Kidney (tissue), 14 donors: ENCODE measurements around the gene CYB561. TPM values are rescaled to one million over a fixed set of nuclear protein-coding genes. Genes with fewer than 3 reads are reported as not detected.

ENCODE experiments used
- DNase-seq, 5 donors: peaks; one replicate each; pipeline ENCODE4 v3.0.0-alpha.2; 2013 to 2020
- FAIRE-seq: peaks from 2 replicates; lab custom pipeline; 2012; peaks lifted over from hg19 to GRCh38; lab: Jason Lieb, UNC
- H3K27ac ChIP-seq, 2 donors: one replicate each; pipeline ENCODE4 v1.7.0; 2013; ENCODE audit warnings: low read depth in 2 of 2, low read length in 2 of 2, inconsistent platforms in 1 of 2
- H3K27me3 ChIP-seq: one replicate; pipeline ENCODE4 v1.7.1; 2013; ENCODE audit warnings: low read length, inconsistent platforms; ENCODE audit not compliant: control insufficient read depth, insufficient read depth
- H3K36me3 ChIP-seq, 3 donors: one replicate each; pipeline versions ENCODE4 v1.7.0 to v1.7.1; 2013; ENCODE audit warnings: low read length in 3 of 3, control low read depth in 1 of 3, inconsistent platforms in 1 of 3; ENCODE audit not compliant: insufficient read depth in 3 of 3, control insufficient read depth in 2 of 3
- H3K4me1 ChIP-seq, 3 donors: one replicate each; pipeline versions ENCODE4 v1.7.0 to v1.7.1; 2013; ENCODE audit warnings: low read length in 3 of 3, inconsistent platforms in 1 of 3, low read depth in 1 of 3; ENCODE audit not compliant: control insufficient read depth in 2 of 3, insufficient read depth in 2 of 3
- H3K4me3 ChIP-seq, 3 donors: one replicate each; pipeline versions ENCODE4 v1.7.0 to v1.8.1; 2013; ENCODE audit warnings: low read length in 3 of 3, control low read depth in 1 of 3, inconsistent platforms in 1 of 3
- H3K9ac ChIP-seq, 3 donors: one replicate each; pipeline versions ENCODE4 v1.7.0 to v1.7.1; 2013; ENCODE audit warnings: low read length in 3 of 3, control low read depth in 1 of 3, inconsistent platforms in 1 of 3
- H3K9me3 ChIP-seq, 3 donors: one replicate each; pipeline versions ENCODE4 v1.7.0 to v1.7.1; 2013; ENCODE audit warnings: low read length in 3 of 3, control low read depth in 1 of 3, inconsistent platforms in 1 of 3; ENCODE audit not compliant: control insufficient read depth in 2 of 3, insufficient read depth in 1 of 3
- CTCF ChIP-seq: IDR thresholded peaks from 3 replicates; pipeline ENCODE4 v1.5.1; 2012; ENCODE audit warnings: mild to moderate bottlenecking, moderate library complexity, borderline replicate concordance; ENCODE audit not compliant: insufficient read depth; ENCODE audit errors: extremely low read depth
- intact Hi-C: fragments of 100-400 bp; cut with DNase I; formaldehyde crosslinking; loops from one replicate; pipeline ENCODE4 v1.11.1; 2022
- polyA plus RNA-seq: library from polyadenylated mRNA; stranded (reverse); fragments of 350-450 nt; fragmentation: Illumina TruSeq; extraction: RNeasy Lipid Tissue Mini Kit (QIAGEN cat#74804); gene quantifications from one replicate; pipeline ENCODE4 v1.2.3, GENCODE V29; 2014; ENCODE audit warnings: low read depth, low replicate concordance; ENCODE audit not compliant: insufficient read depth
- total RNA-seq: library from RNA; stranded (reverse); fragmentation: NEBNext Ultra II Directional; extraction: Animal tissue kit (Norgen Biotek cat#: 25700); gene quantifications from one replicate; pipeline ENCODE4 v1.2.1, GENCODE V29; 2021
- donor health status: control.
- donor health status: control.
- donor health status: control.
- donor health status: control.
- donor health status: control.
- donor health status: DM: yes; HTN: yes; CAD: no.
- donor health status: Normal renal cell carcinoma (clear cell type).

CYB561 gene
- total and polyA plus RNA-seq, 2 donors from 2014 or later: 38.4 to 51.1 TPM

DNA sequence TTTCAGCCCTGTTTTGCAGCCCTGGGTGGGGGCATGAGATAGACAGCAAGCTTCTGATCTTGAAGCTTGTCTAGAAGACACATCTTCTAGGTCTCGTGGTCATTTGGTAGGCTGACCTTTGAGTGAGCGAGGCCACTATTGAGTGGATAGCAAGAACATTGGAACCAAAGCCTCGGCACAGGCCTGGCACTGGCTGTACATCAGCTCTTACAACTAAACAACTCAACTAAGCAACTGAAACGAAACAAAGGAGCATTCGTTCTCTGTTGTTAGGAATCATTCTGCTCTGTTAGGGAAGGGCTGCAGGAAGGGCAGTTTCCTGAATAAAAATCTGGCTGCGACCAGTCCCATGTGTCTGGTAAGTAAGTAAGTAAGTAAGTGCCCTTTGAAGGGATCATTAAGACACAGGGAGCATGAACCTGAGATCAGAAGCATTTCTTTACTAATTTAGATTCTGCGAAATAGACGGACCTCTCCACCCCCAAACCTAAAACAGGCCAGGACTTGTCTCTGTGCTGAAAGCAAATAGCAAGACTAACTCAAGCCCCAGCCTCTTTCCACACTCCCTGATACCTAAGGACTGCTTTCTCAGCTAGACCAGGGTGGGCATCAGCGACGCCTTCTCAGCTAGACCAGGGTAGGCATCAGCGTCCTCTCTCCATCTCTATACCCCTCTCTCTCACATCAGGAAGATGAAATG lies 22.7 kb downstream of the CYB561 start:
- DNase-seq (peak in 1 of 5 donors; percentile 18), FAIRE-seq (no peak)
- H3K27me3 ChIP-seq: no peaks in the 10 kb centered on the region
- H3K9ac ChIP-seq: no peak overlapping the region
- H3K4me1 ChIP-seq: no peaks in the 10 kb centered on the region
- H3K27ac ChIP-seq: no peak overlapping the region
- no peak overlapping the region for H3K4me3 ChIP-seq
- TF ChIP-seq CTCF: no peak
- H3K36me3 ChIP-seq: peaks cover 0 to 4% (median 0%) of the 10 kb centered on the region in 3 donors
- no peaks in the 10 kb centered on the region for H3K9me3 ChIP-seq
- intact Hi-C loops: loop anchor here (5.0 kb wide), 1 partner anchor 194 kb away; no protein-coding TSS in a partner anchor

DNA sequence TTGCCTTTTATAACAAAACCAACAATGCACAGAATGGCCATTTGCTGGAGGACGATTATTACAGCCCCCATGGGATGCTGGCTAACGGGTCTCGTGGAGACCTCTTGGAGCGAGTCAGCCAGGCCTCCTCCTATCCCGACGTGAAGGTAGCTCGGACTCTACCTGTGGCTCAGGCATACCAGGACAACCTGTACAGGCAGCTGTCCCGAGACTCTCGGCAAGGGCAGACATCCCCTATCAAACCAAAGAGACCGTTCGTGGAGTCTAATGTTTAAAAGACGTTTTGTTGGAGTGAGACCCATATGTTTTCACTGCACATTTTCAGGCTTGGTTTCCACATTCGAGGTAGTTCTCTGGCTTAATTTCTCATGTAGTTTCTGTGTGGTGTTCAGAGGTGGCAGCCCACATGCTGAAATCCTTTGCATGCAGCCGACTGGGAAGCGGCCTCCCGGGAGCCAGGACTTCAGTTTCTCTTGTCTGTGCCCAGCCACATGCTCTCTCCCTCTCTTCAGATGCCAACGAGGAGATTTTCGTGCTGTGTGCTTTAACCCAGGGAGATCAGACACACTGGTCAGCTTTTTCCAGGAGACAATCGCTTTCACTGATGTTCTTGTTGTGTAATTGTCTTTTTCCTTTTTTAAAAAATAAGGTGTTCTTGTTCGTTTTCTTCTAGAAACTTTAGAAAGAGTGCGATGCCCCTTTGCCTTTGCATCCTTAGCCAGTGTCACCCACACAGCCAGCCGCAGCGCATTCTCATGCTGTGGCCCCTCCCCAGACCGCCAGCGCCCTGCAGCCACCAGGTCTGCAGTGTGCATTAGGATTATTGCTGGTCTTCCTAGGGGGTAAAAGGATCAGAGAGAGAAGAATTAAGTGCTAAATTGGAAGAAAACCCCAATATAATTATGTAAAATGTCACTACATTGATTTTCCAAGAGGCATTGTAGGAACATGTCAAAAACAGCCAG lies 24.1 kb downstream of the CYB561 start:
- Histone ChIP-seq H3K4me1 (no peaks in the 10 kb centered on the region), H3K4me3 (no peak overlapping the region), H3K27me3 (no peaks in the 10 kb centered on the region), H3K9ac (no peak overlapping the region), H3K27ac (no peak overlapping the region), H3K9me3 (no peaks in the 10 kb centered on the region), H3K36me3 (peaks cover 0 to 4% (median 0%) of the 10 kb centered on the region in 3 donors)
- intact Hi-C loops: loop anchor here (5.0 kb wide), 1 partner anchor 195 kb away; no protein-coding TSS in a partner anchor
- no peak for TF ChIP-seq CTCF
- DNase-seq: no peak
- FAIRE-seq: no peak

- no peaks in the 10 kb centered on the region for H3K9me3 ChIP-seq
- no peak overlapping the region for H3K9ac ChIP-seq
- no peaks in the 10 kb centered on the region for H3K4me1 ChIP-seq
- H3K36me3 ChIP-seq: peaks cover 0 to 4% (median 0%) of the 10 kb centered on the region in 3 donors
- intact Hi-C loops: loop anchor here (5.0 kb wide), 1 partner anchor 196 kb away; no protein-coding TSS in a partner anchor
- no peak for TF ChIP-seq CTCF
- no peak for DNase-seq
- no peak overlapping the region for H3K27ac ChIP-seq
- FAIRE-seq: no peak
- H3K4me3 ChIP-seq: no peak overlapping the region
- no peaks in the 10 kb centered on the region for H3K27me3 ChIP-seq
Observed at GRCh38 chr17:63420868-63421680, 25.0 kb downstream of the CYB561 start.
